ENCODE measurements around the gene CHST4.
A peak's percentile ranks its signal among the peaks of the same experiment; 100 is the strongest.

The CHST4 gene

DNA sequence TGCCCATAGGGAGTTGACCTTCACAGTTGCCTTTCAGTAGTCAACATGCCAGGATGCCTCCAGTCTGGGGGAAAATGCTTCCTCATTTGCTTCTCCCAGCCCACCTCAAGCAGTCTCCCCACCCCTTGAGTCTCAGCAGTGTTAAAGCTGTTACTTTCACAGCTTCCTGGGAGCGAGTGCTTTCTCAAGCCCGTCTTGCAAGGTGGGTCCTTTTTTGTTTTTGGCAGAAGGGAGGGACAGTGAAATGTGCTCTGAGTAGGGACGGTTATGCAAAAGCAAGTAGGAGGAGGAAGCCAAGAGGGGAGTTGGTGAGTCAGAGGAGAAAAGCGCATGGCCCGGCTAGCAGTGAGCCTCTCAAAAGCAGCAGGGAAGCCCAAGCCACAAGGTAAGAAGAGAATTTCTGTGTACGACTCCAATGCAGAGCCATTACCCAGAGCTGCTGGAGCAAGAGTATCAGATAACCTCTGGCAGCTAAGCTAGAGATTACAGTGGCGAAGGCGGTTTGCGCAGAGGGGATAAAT lies at the start of gene CHST4:
TSS of gene CHST4 (plus strand) at position 316 of the 521 bp plus-strand sequence. CDS start 10,252 bp downstream, outside the sequence.
- H3K4me3 ChIP-seq (ENCODE audit: low read depth, low read length): no peak within 1 kb of the TSS
- TF ChIP-seq, protein P1, sequence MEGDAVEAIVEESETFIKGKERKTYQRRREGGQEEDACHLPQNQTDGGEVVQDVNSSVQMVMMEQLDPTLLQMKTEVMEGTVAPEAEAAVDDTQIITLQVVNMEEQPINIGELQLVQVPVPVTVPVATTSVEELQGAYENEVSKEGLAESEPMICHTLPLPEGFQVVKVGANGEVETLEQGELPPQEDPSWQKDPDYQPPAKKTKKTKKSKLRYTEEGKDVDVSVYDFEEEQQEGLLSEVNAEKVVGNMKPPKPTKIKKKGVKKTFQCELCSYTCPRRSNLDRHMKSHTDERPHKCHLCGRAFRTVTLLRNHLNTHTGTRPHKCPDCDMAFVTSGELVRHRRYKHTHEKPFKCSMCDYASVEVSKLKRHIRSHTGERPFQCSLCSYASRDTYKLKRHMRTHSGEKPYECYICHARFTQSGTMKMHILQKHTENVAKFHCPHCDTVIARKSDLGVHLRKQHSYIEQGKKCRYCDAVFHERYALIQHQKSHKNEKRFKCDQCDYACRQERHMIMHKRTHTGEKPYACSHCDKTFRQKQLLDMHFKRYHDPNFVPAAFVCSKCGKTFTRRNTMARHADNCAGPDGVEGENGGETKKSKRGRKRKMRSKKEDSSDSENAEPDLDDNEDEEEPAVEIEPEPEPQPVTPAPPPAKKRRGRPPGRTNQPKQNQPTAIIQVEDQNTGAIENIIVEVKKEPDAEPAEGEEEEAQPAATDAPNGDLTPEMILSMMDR (IDR thresholded peaks at IDR 0.05; ENCODE audit: control insufficient read depth, extremely low read depth, insufficient read depth): no peak
- DNase-seq (ENCODE audit: low read depth): no peak

DNA sequence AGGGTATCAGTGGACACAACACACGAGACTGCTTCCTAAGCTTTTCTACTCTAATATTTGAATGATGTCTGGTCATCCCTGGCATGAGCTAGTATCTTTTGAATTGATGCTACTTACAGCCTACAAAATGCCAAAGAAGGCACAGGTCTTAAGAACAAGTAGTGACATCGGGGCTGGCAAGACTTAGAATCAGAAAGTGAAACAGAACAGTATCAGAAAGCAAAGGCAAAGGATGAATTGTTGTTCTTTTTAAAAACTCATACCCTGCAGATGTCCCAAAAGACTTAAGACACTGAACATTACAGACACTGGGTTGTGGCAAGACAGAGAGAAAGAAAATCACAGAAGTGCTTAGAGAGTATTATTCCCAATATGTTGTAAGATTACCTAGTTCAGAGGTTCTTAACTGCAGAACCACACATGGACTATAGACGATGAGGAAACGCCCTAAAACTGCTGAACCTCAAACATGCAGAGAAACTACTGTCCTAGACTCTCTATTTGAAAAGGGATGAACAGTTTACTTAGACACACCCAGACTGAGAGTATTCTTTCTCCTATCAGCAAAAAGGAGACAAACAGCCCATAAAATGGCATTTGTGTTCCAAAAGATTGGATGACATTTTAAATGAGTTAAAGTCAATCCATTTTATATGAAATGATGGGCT lies 49.6 kb upstream of the CHST4 start:
- DNase-seq (ENCODE audit: low read depth): no peak
- TF ChIP-seq, protein P1 (IDR thresholded peaks at IDR 0.05; ENCODE audit: control insufficient read depth, extremely low read depth, insufficient read depth): no peak
- no peak overlapping the region for H3K4me3 ChIP-seq (ENCODE audit: low read depth, low read length)

DNA sequence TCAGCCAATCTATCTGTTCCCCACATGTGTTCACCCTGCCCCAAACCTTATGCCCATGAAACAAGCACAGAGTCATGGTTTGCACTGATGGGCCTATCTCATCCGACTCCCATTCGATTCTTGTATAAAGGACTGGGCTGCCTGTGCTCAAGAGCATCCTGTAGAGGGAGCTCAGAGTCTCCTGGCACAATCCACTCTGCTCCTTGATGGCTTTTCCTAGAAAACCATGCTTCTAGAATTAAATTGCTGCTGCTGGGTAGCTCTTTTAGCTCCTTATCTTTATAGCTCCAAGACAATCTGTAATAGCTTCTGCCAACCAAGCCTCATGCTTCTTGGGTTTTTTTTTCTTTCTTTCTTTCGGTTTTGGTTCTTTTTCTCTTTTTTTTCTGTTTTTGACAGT lies 46.8 kb upstream of the CHST4 start:
- TF ChIP-seq, protein P1 (IDR thresholded peaks at IDR 0.05; ENCODE audit: control insufficient read depth, extremely low read depth, insufficient read depth): peak; percentile 47
- H3K4me3 ChIP-seq (ENCODE audit: low read depth, low read length): no peak overlapping the region
- DNase-seq (ENCODE audit: low read depth): no peak

DNA sequence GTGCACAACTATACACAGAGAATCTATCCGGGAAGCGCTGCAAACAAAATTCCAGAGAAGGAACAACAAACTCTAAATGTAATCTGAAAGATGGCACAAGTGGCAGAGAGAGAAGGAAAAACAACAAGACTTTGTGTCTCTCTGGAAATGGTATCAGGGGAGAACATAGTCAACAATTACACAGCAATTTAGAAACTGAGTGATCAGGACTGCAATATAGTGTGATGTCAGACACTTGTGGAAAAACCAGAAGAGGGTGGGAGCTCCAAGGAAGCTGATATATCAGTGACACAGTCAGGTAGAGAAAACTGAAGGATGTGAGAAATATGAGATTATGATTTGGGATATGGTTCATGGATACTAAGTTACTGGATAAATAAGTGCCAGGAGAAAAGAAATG lies 45.3 kb upstream of the CHST4 start:
- no peak for DNase-seq (ENCODE audit: low read depth)

DNA sequence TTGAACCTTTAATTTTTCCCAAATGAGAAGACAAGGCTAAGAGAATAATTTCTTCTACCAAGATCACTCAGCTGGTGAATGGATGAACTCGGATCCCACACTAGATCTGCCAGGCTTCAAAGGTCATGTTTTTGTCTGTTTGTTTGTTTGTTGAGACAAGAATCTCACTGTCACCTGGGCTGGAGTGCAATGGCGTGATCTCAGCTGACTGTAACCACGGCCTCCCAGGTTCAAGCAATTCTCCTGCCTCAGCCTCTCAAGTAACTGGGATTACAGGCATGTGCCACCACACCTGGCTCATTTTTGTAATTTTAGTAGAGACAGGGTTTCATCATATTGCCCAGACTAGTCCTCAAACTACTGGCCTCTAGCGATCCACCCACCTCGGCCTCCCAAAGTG lies 43.7 kb upstream of the CHST4 start:
- TF ChIP-seq, protein P1 (IDR thresholded peaks at IDR 0.05; ENCODE audit: control insufficient read depth, extremely low read depth, insufficient read depth): no peak

More for the DNA sequence above, 45.3 kb upstream of the CHST4 start:
- H3K4me3 ChIP-seq (ENCODE audit: low read depth, low read length): no peak overlapping the region
- TF ChIP-seq, protein P1 (IDR thresholded peaks at IDR 0.05; ENCODE audit: control insufficient read depth, extremely low read depth, insufficient read depth): no peak

DNA sequence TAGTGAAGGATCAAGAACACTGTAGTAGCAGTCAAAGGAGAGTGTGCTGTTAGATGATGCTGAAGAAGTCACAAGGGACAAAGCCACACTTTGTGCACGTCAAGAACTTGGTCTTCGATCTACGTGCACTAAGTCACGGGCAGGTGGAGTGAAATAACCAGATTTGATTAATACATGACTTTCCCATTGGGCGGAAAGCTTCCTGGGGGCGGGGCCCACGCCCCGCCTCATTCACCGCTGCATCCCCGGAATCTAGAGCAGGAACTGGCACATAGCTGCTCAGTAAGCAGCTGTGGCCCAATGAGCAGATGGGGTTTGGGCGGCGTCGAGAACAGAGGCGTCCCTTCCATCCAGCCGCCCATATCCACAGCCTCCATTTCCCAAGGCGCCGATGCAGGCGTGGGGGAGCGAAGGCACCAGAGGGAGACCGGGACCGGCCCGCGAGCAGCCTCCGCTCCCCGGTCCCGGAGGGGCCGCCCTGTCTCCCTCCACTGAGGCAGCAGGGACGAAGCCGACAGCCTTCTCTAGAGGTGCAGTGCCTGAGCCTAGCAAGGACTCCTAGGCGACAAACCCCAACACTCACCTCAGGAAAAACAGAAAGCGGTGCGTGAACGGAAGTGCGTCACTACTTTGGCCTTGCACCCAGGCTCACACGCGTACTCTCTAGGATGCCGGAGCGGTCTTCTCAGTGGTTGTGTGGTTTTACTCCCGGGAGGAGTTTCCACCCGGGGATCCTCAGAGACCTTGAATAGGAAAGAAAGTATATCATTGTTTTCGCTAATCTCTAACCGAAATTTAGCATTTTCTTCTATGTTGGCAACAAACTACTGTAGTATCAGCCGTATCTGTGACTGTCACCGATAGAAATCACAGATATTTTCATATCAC lies 42.0 kb upstream of the CHST4 start:
- TF ChIP-seq, protein P1 (IDR thresholded peaks at IDR 0.05; ENCODE audit: control insufficient read depth, extremely low read depth, insufficient read depth): no peak
- peak; percentile 78 for DNase-seq (ENCODE audit: low read depth)
- H3K4me3 ChIP-seq (ENCODE audit: low read depth, low read length): peak overlapping the region; percentile 78

More for the DNA sequence above, 43.7 kb upstream of the CHST4 start:
- no peak for DNase-seq (ENCODE audit: low read depth)
- H3K4me3 ChIP-seq (ENCODE audit: low read depth, low read length): no peak overlapping the region
